PC-3 (cell line): ENCODE data around the gene PRDM13.

ENCODE experiments used
- CTCF ChIP-seq: fragments of 300-600 bp; sonication (generic); conservative IDR thresholded peaks from 2 replicates; pipeline ENCODE4 v1.5.1; 2017; ENCODE audit warnings: antibody characterized with exemption, low read depth, mild to moderate bottlenecking, low read length
- EZH2 ChIP-seq: fragments of 300-600 bp; sonication (generic); IDR thresholded peaks from one replicate; pipeline ENCODE4 v1.6.1; 2017; ENCODE audit warnings: antibody characterized with exemption, mild to moderate bottlenecking, low read length; ENCODE audit not compliant: unreplicated experiment
- EZH2phosphoT487 ChIP-seq: fragments of 300-600 bp; sonication (generic); IDR thresholded peaks from 2 replicates; pipeline ENCODE4 v1.6.1; 2018; ENCODE audit warnings: mild to moderate bottlenecking, antibody characterized with exemption, low read length, borderline replicate concordance

GRCh38 chr6:99608886-99609482 lies 2.4 kb downstream of the PRDM13 start:
- no peak for TF ChIP-seq CTCF
- no peak for TF ChIP-seq EZH2phosphoT487
- no peak for TF ChIP-seq EZH2
